Thyroid gland (tissue), 4 donors: ENCODE measurements around the gene HJV. TPM values are rescaled to one million over a fixed set of nuclear protein-coding genes. Genes with fewer than 3 reads are reported as not detected.

Experiments
- DNase-seq, 2 donors: peaks; one replicate each; pipeline ENCODE4 v3.0.0-alpha.2; 2019
- H3K27ac ChIP-seq, 3 donors: fragments of 200-600 bp; sonication (generic); 1 replicate in 2 of 3; 2 replicates in 1 of 3; pipeline ENCODE4 v1.5.1; 2016 to 2019; ENCODE audit warnings: mild to moderate bottlenecking in 1 of 3, moderate library complexity in 1 of 3
- H3K27me3 ChIP-seq: fragments of 200-600 bp; sonication (generic); one replicate; pipeline ENCODE4 v1.5.1; 2019
- H3K36me3 ChIP-seq, 2 donors: fragments of 200-600 bp; sonication (generic); one replicate each; pipeline ENCODE4 v1.5.1; 2016 to 2019
- H3K4me1 ChIP-seq, 2 donors: fragments of 200-600 bp; sonication (generic); one replicate each; pipeline ENCODE4 v1.5.1; 2017 to 2019
- H3K4me3 ChIP-seq, 3 donors: fragments of 200-600 bp; sonication (generic); replicated peaks in 1 of 3; 1 replicate in 2 of 3; 2 replicates in 1 of 3; pipeline ENCODE4 v1.5.1; 2016; ENCODE audit warnings: mild to moderate bottlenecking in 1 of 3
- H3K9me3 ChIP-seq: fragments of 200-600 bp; sonication (generic); one replicate; pipeline ENCODE4 v1.5.1; 2017
- CTCF ChIP-seq, 6 experiments: fragments of 200-600 bp in 3 of 6; fragments of 450-650 bp in 3 of 6; sonication (generic) in 3 of 6; IDR thresholded peaks; one replicate each; pipeline ENCODE4 v1.5.1; 2016 to 2019; ENCODE audit warnings: antibody characterized with exemption in 6 of 6, mild to moderate bottlenecking in 2 of 6, inconsistent platforms in 1 of 6, moderate library complexity in 1 of 6
- POLR2A ChIP-seq, 2 donors: fragments of 450-650 bp; IDR thresholded peaks; one replicate each; pipeline ENCODE4 v1.6.1; 2017; ENCODE audit warnings: antibody characterized with exemption in 2 of 2, mild to moderate bottlenecking in 2 of 2, moderate library complexity in 1 of 2
- WGBS, 2 donors: methylation state at CpG; one replicate each; pipeline ENCODE4 v1.1.5; 2017; 5-methylcytosine and 5-hydroxymethylcytosine counted together
- intact Hi-C: fragments of 100-400 bp; cut with DNase I; formaldehyde crosslinking; loops from one replicate; pipeline ENCODE4 v1.15.1; 2023
- total RNA-seq, 4 donors: library from RNA; depleted of rRNA; stranded (reverse); fragments of >200 nt; gene quantifications; one replicate each; pipeline ENCODE4 v1.2.3, GENCODE V29; 2016

Gene HJV
- total RNA-seq, 4 donors from 2014 or later = not detected

GRCh38 chr1:145985502-145986439 lies 35.8 kb downstream of the HJV start:
- H3K4me1 ChIP-seq = peaks cover 45 to 86% of the 10 kb centered on the region in 2 donors
- no peaks in the 10 kb centered on the region for H3K27me3 ChIP-seq
- TF ChIP-seq POLR2A (IDR thresholded peaks at IDR 0.05) (no peak), CTCF (IDR thresholded peaks at IDR 0.05) (no peak)
- H3K36me3 ChIP-seq = no peaks in the 10 kb centered on the region
- WGBS, 2 donors = 61 to 68% methylated on average over 15 of the region's 15 CpGs
- H3K9me3 ChIP-seq = no peaks in the 10 kb centered on the region
- H3K27ac ChIP-seq = peak overlapping the region; percentile 72 to 98 (median 96)
- intact Hi-C loops = no loop called here
- H3K4me3 ChIP-seq = no peak overlapping the region
- DNase-seq = peak; percentile 25 to 41

- H3K27me3 ChIP-seq = no peaks in the 10 kb centered on the region
- intact Hi-C loops = no loop called here
- peak; percentile 27 to 47 for DNase-seq
- TF ChIP-seq POLR2A (IDR thresholded peaks at IDR 0.05) (no peak), CTCF (IDR thresholded peaks at IDR 0.05) (no peak)
- 75 to 80% methylated on average over 2 of the region's 2 CpGs for WGBS, 2 donors
- no peak overlapping the region for H3K4me3 ChIP-seq
- H3K9me3 ChIP-seq = no peaks in the 10 kb centered on the region
- H3K36me3 ChIP-seq = no peaks in the 10 kb centered on the region
- H3K27ac ChIP-seq = peak overlapping the region; percentile 72 to 98 (median 96)
- peaks cover 46 to 86% of the 10 kb centered on the region in 2 donors for H3K4me1 ChIP-seq
Observed at GRCh38 chr1:145985129-145985501, 36.4 kb downstream of the HJV start.

- Histone ChIP-seq H3K27ac (peak overlapping the region; percentile 63 to 98 (median 96)), H3K27me3 (no peaks in the 10 kb centered on the region), H3K9me3 (no peaks in the 10 kb centered on the region), H3K4me3 (no peak overlapping the region), H3K36me3 (no peaks in the 10 kb centered on the region), H3K4me1 (peaks cover 50 to 89% of the 10 kb centered on the region in 2 donors)
- peak in 1 of 2 donors; percentile 1 for DNase-seq
- 93 to 95% methylated on average over 12 of the region's 12 CpGs for WGBS, 2 donors
- TF ChIP-seq CTCF (IDR thresholded peaks at IDR 0.05) (no peak), POLR2A (IDR thresholded peaks at IDR 0.05) (no peak)
- intact Hi-C loops = no loop called here
Observed at GRCh38 chr1:145983960-145984830, 37.3 kb downstream of the HJV start.

- intact Hi-C loops = no loop called here
- WGBS, 2 donors = 17 to 23% methylated on average over 1 of the region's 1 CpG
- H3K36me3 ChIP-seq = no peaks in the 10 kb centered on the region
- DNase-seq = peak; percentile 74 to 76
- H3K4me3 ChIP-seq = no peak overlapping the region
- H3K4me1 ChIP-seq = peaks cover 59 to 89% of the 10 kb centered on the region in 2 donors
- H3K27ac ChIP-seq = peak overlapping the region; percentile 63 to 98 (median 96)
- TF ChIP-seq CTCF (IDR thresholded peaks at IDR 0.05) (no peak), POLR2A (IDR thresholded peaks at IDR 0.05) (peak; percentile 2 to 70)
- no peaks in the 10 kb centered on the region for H3K27me3 ChIP-seq
- no peaks in the 10 kb centered on the region for H3K9me3 ChIP-seq
Observed at GRCh38 chr1:145983206-145983675, 38.3 kb downstream of the HJV start.
